Testis (tissue), 2 donors: Measurements from ENCODE around the gene CALB2.

Experiments used
- POLR2A ChIP-seq: fragments of 450-650 bp; IDR thresholded peaks from one replicate; pipeline ENCODE4 v1.6.1; 2017; ENCODE audit warnings: antibody characterized with exemption, mild to moderate bottlenecking, moderate library complexity
- TF ChIP-seq, protein P1 (sequence below), 3 experiments: fragments of 450-650 bp in 2 of 3; fragments of 200-600 bp in 1 of 3; sonication (generic) in 1 of 3; IDR thresholded peaks; one replicate each; pipeline ENCODE4 v1.5.1; 2016 to 2019; ENCODE audit warnings: antibody characterized with exemption in 3 of 3, mild to moderate bottlenecking in 2 of 3, moderate library complexity in 1 of 3

DNA sequence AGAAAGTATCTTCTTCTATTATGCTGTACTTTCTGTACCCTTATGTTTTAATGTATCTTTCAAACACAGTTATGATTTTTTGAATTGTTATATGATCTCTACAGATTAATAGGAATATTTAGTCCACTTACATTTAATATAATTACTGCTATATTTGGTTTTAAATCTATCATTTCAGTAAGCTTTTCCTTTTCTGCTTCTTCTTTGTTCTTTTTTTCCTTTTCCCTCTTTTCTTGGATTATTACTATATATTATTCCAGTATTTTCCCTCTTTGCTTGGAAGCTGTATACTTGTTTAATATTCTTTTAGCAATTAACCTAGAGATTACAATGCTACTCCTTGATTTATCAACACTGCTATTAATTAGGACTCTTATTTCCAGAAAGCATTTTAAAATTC is 69.9 kb downstream of the CALB2 start:
- TF ChIP-seq POLR2A, result no peak
- TF ChIP-seq, protein P1, sequence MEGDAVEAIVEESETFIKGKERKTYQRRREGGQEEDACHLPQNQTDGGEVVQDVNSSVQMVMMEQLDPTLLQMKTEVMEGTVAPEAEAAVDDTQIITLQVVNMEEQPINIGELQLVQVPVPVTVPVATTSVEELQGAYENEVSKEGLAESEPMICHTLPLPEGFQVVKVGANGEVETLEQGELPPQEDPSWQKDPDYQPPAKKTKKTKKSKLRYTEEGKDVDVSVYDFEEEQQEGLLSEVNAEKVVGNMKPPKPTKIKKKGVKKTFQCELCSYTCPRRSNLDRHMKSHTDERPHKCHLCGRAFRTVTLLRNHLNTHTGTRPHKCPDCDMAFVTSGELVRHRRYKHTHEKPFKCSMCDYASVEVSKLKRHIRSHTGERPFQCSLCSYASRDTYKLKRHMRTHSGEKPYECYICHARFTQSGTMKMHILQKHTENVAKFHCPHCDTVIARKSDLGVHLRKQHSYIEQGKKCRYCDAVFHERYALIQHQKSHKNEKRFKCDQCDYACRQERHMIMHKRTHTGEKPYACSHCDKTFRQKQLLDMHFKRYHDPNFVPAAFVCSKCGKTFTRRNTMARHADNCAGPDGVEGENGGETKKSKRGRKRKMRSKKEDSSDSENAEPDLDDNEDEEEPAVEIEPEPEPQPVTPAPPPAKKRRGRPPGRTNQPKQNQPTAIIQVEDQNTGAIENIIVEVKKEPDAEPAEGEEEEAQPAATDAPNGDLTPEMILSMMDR (IDR thresholded peaks at IDR 0.05), result no peak
